ENCODE data around the gene OR5B3. TPM values are rescaled to one million over a fixed set of nuclear protein-coding genes. Genes with fewer than 3 reads are reported as not detected.

Gene OR5B3
- total and polyA plus RNA-seq, 9 of the 15 experiments (the other 6 are each of a cell fraction or from before 2014, with no cell fraction given): not detected

- POLR2A ChIA-PET: no interaction called here
- Histone ChIP-seq H3K9me3 (replicated peaks; ENCODE audit: control insufficient read depth, insufficient read depth, low read depth, low read length) (no peaks in the 10 kb centered on the region), H3K27ac (ENCODE audit: extremely low read depth, low read depth, low read length) (no peak overlapping the region), H3K27me3 (ENCODE audit: control insufficient read depth in 2 of 2, insufficient read depth in 2 of 2, low read length in 2 of 2) (no peaks in the 10 kb centered on the region), H3K4me3 (no peak overlapping the region), H3K9me1 (ENCODE audit: control insufficient read depth, insufficient read depth, low read length) (no peaks in the 10 kb centered on the region), H3K36me3 (ENCODE audit: control insufficient read depth, insufficient read depth, low read length) (no peaks in the 10 kb centered on the region), H2AFZ (ENCODE audit: low read depth, low read length) (no peak overlapping the region), H3K4me2 (ENCODE audit: insufficient read depth, low read length) (no peak overlapping the region), H3K9ac (ENCODE audit: insufficient read depth in 1 of 2, low read depth in 2 of 2, low read length in 2 of 2) (no peak overlapping the region), H4K20me1 (replicated peaks; ENCODE audit: control insufficient read depth, insufficient read depth, low read length) (no peaks in the 10 kb centered on the region), H3K79me2 (ENCODE audit: control insufficient read depth, insufficient read depth, low read length) (no peaks in the 10 kb centered on the region), H3K4me1 (replicated peaks in 1 of 2; ENCODE audit: control insufficient read depth in 2 of 2, insufficient read depth in 2 of 2, low read length in 2 of 2) (no peaks in the 10 kb centered on the region)
- no TSS peak for BruUV-seq (replicated peaks)
- TF ChIP-seq ZNF143 (CRISPR knock-in tag; IDR thresholded peaks at IDR 0.05): no peak
- TF ChIP-seq, protein P1, sequence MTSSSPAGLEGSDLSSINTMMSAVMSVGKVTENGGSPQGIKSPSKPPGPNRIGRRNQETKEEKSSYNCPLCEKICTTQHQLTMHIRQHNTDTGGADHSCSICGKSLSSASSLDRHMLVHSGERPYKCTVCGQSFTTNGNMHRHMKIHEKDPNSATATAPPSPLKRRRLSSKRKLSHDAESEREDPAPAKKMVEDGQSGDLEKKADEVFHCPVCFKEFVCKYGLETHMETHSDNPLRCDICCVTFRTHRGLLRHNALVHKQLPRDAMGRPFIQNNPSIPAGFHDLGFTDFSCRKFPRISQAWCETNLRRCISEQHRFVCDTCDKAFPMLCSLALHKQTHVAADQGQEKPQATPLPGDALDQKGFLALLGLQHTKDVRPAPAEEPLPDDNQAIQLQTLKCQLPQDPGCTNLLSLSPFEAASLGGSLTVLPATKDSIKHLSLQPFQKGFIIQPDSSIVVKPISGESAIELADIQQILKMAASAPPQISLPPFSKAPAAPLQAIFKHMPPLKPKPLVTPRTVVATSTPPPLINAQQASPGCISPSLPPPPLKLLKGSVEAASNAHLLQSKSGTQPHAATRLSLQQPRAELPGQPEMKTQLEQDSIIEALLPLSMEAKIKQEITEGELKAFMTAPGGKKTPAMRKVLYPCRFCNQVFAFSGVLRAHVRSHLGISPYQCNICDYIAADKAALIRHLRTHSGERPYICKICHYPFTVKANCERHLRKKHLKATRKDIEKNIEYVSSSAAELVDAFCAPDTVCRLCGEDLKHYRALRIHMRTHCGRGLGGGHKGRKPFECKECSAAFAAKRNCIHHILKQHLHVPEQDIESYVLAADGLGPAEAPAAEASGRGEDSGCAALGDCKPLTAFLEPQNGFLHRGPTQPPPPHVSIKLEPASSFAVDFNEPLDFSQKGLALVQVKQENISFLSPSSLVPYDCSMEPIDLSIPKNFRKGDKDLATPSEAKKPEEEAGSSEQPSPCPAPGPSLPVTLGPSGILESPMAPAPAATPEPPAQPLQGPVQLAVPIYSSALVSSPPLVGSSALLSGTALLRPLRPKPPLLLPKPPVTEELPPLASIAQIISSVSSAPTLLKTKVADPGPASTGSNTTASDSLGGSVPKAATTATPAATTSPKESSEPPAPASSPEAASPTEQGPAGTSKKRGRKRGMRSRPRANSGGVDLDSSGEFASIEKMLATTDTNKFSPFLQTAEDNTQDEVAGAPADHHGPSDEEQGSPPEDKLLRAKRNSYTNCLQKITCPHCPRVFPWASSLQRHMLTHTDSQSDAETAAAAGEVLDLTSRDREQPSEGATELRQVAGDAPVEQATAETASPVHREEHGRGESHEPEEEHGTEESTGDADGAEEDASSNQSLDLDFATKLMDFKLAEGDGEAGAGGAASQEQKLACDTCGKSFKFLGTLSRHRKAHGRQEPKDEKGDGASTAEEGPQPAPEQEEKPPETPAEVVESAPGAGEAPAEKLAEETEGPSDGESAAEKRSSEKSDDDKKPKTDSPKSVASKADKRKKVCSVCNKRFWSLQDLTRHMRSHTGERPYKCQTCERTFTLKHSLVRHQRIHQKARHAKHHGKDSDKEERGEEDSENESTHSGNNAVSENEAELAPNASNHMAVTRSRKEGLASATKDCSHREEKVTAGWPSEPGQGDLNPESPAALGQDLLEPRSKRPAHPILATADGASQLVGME (CRISPR knock-in tag; IDR thresholded peaks at IDR 0.05): no peak
- TF ChIP-seq NR3C1 (CRISPR knock-in tag; IDR thresholded peaks at IDR 0.05): no peak
- CTCF ChIA-PET (ENCODE audit: low intra/inter-chr PET ratio): no interaction called here
- ATAC-seq (no peak), DNase-seq (ENCODE audit: extremely low read depth in 1 of 4, low spot score in 3 of 4) (no peak), FAIRE-seq (no peak)
- in situ Hi-C loops (cut with MboI): no loop called here
- WGBS (ENCODE audit: insufficient coverage, low coverage, missing lambda C conversion rate): 0% methylated on average over 4 of the region's 4 CpGs
- intact Hi-C loops (cut with micrococcal nuclease): no loop called here
These were observed 31.8 kb upstream of the OR5B3 start for GRCh38 chr11:58438486-58438885.

Data from K562 (cell line).